H9 (cell line): ENCODE results near the gene ACR. TPM values are rescaled to one million over a fixed set of nuclear protein-coding genes. Genes with fewer than 3 reads are reported as not detected.

Experiments used
- DNase-seq: peaks from one replicate; pipeline ENCODE4 v3.0.0-alpha.2; 2017
- H2AFZ ChIP-seq: one replicate; pipeline ENCODE4 v1.6.1; 2013; ENCODE audit warnings: mild to moderate bottlenecking, low read length, control low read depth, moderate library complexity
- H2AK5ac ChIP-seq: 2 replicates; pipeline ENCODE4 v1.6.1; 2013; ENCODE audit warnings: low read length, control low read depth, mixed read lengths; ENCODE audit not compliant: insufficient read length
- H2BK120ac ChIP-seq: one replicate; pipeline ENCODE4 v1.6.1; 2013; ENCODE audit warnings: low read depth, mild to moderate bottlenecking, low read length, control low read depth, inconsistent platforms; ENCODE audit not compliant: poor library complexity, severe bottlenecking
- H2BK12ac ChIP-seq: 2 replicates; pipeline ENCODE4 v1.6.1; 2013; ENCODE audit warnings: low read length, control low read depth, mixed read lengths, low read depth; ENCODE audit not compliant: insufficient read length
- H2BK15ac ChIP-seq: 2 replicates; pipeline ENCODE4 v1.6.1; 2013; ENCODE audit warnings: low read depth, low read length, control low read depth
- H2BK20ac ChIP-seq: one replicate; pipeline ENCODE4 v1.6.1; 2013; ENCODE audit warnings: low read depth, mild to moderate bottlenecking, low read length, control low read depth, inconsistent platforms; ENCODE audit not compliant: poor library complexity, severe bottlenecking
- H2BK5ac ChIP-seq: 2 replicates; pipeline ENCODE4 v1.6.1; 2013; ENCODE audit warnings: low read length, control low read depth, mixed read lengths; ENCODE audit not compliant: insufficient read length
- H3K14ac ChIP-seq: 2 replicates; pipeline ENCODE4 v1.6.1; 2013; ENCODE audit warnings: low read length, control low read depth; ENCODE audit not compliant: insufficient read depth
- H3K18ac ChIP-seq: 2 replicates; pipeline ENCODE4 v1.6.1; 2013; ENCODE audit warnings: low read depth, mild to moderate bottlenecking, mixed read lengths, low read length, control low read depth; ENCODE audit not compliant: insufficient read length
- H3K23ac ChIP-seq: 2 replicates; pipeline ENCODE4 v1.6.1; 2013; ENCODE audit warnings: low read length, control low read depth, mixed read lengths, low read depth; ENCODE audit not compliant: insufficient read length
- H3K23me2 ChIP-seq: 2 replicates; pipeline ENCODE4 v1.6.1; 2013; ENCODE audit warnings: low read depth, mild to moderate bottlenecking, mixed read lengths, low read length, control low read depth; ENCODE audit not compliant: insufficient read length, poor library complexity, severe bottlenecking
- H3K27ac ChIP-seq: 2 replicates; pipeline ENCODE4 v1.5.1; 2013; ENCODE audit warnings: low read length, control low read depth, mixed read lengths, low read depth; ENCODE audit not compliant: insufficient read length
- H3K27me3 ChIP-seq: 2 replicates; pipeline ENCODE4 v1.6.1; 2013; ENCODE audit warnings: low read length, control low read depth, inconsistent platforms; ENCODE audit not compliant: insufficient read depth
- H3K4ac ChIP-seq: 2 replicates; pipeline ENCODE4 v1.6.1; 2013; ENCODE audit warnings: low read depth, mild to moderate bottlenecking, control low read depth, inconsistent platforms, low read length, moderate library complexity
- H3K4me1 ChIP-seq: 2 replicates; pipeline ENCODE4 v1.6.1; 2013; ENCODE audit warnings: low read length, control low read depth, inconsistent platforms; ENCODE audit not compliant: insufficient read depth
- H3K4me2 ChIP-seq: 2 replicates; pipeline ENCODE4 v1.6.1; 2013; ENCODE audit warnings: low read length, control low read depth, mixed read lengths; ENCODE audit not compliant: insufficient read length, insufficient read depth
- H3K56ac ChIP-seq: 2 replicates; pipeline ENCODE4 v1.6.1; 2013; ENCODE audit warnings: low read depth, mild to moderate bottlenecking, mixed read lengths, low read length, control low read depth; ENCODE audit not compliant: insufficient read length
- H3K79me1 ChIP-seq: 2 replicates; pipeline ENCODE4 v1.6.1; 2013; ENCODE audit warnings: low read depth, mild to moderate bottlenecking, moderate library complexity, low read length, control low read depth, inconsistent platforms; ENCODE audit not compliant: insufficient read depth, poor library complexity, severe bottlenecking
- H3K79me2 ChIP-seq: 2 replicates; pipeline ENCODE4 v1.6.1; 2013; ENCODE audit warnings: low read length, control low read depth, inconsistent platforms; ENCODE audit not compliant: insufficient read depth
- H3K9ac ChIP-seq: 2 replicates; pipeline ENCODE4 v1.6.1; 2013; ENCODE audit warnings: low read length, control low read depth, mixed read lengths; ENCODE audit not compliant: insufficient read length; ENCODE audit errors: extremely low read depth
- H3K9me3 ChIP-seq: one replicate; pipeline ENCODE4 v1.6.1; 2013; ENCODE audit warnings: low read depth, low read length, inconsistent platforms; ENCODE audit not compliant: control insufficient read depth
- H3T11ph ChIP-seq: one replicate; pipeline ENCODE4 v1.6.1; 2013; ENCODE audit warnings: mild to moderate bottlenecking, low read length, control low read depth, inconsistent platforms
- H4K20me1 ChIP-seq: one replicate; pipeline ENCODE4 v1.6.1; 2013; ENCODE audit not compliant: control insufficient read depth, insufficient read length, insufficient read depth
- H4K5ac ChIP-seq: 2 replicates; pipeline ENCODE4 v1.6.1; 2013; ENCODE audit warnings: low read depth, mild to moderate bottlenecking, mixed read lengths, low read length, control low read depth; ENCODE audit not compliant: insufficient read length
- H4K8ac ChIP-seq: replicated peaks from 2 replicates; pipeline ENCODE4 v1.6.1; 2013; ENCODE audit warnings: low read length, control low read depth, mixed read lengths, low read depth; ENCODE audit not compliant: insufficient read length
- H4K91ac ChIP-seq: 2 replicates; pipeline ENCODE4 v1.6.1; 2013; ENCODE audit warnings: low read depth, mild to moderate bottlenecking, moderate library complexity, mixed read lengths, low read length, control low read depth; ENCODE audit not compliant: insufficient read length
- H3K27ac Mint-ChIP-seq, 3 experiments: 2 replicates in 2 of 3; 3 replicates in 1 of 3; pipeline ENCODE4 v1.8.0; 2020 to 2021; ENCODE audit warnings: mixed read lengths in 3 of 3, mild to moderate bottlenecking in 1 of 3, moderate library complexity in 1 of 3
- H3K27me3 Mint-ChIP-seq: 2 replicates; pipeline ENCODE4 v1.8.0; 2021; ENCODE audit warnings: low read depth, mild to moderate bottlenecking, moderate library complexity, mixed read lengths
- H3K36me3 Mint-ChIP-seq, 3 experiments: 2 replicates in 2 of 3; 3 replicates in 1 of 3; pipeline ENCODE4 v1.8.0; 2020 to 2021; ENCODE audit warnings: low read depth in 3 of 3, mixed read lengths in 3 of 3; ENCODE audit not compliant: insufficient read depth in 1 of 3
- H3K4me1 Mint-ChIP-seq, 2 experiments: 2 replicates each; pipeline ENCODE4 v1.8.0; 2020; ENCODE audit warnings: mixed read lengths in 2 of 2
- H3K4me3 Mint-ChIP-seq, 2 experiments: 2 replicates in 1 of 2; 3 replicates in 1 of 2; pipeline ENCODE4 v1.8.0; 2020 to 2021; ENCODE audit warnings: mild to moderate bottlenecking in 2 of 2, mixed read lengths in 2 of 2, moderate library complexity in 1 of 2
- H3K9me3 Mint-ChIP-seq, 2 experiments: 2 replicates in 1 of 2; 3 replicates in 1 of 2; pipeline ENCODE4 v1.8.0; 2020; ENCODE audit warnings: mild to moderate bottlenecking in 2 of 2, mixed read lengths in 2 of 2, moderate library complexity in 1 of 2
- WGBS: extraction: QIAGEN DNeasy Blood & Tissue Kit; methylation state at CpG from one replicate; pipeline ENCODE4 v1.1.7; 2013; ENCODE audit warnings: missing lambda C conversion rate, low lambda C conversion rate, mixed read lengths; ENCODE audit not compliant: insufficient read length; ENCODE audit errors: extremely low coverage; 5-methylcytosine and 5-hydroxymethylcytosine counted together
- total RNA-seq: library from RNA; stranded (reverse); gene quantifications from 2 replicates; pipeline ENCODE4 v1.2.1, GENCODE V29; 2021
- TF ChIP-seq, protein P1 (sequence below): fragments of 200-600 bp; sonication (generic); conservative IDR thresholded peaks from 3 replicates; pipeline ENCODE4 v1.8.0; 2021; ENCODE audit warnings: antibody characterized with exemption, mild to moderate bottlenecking

Gene ACR
- total RNA-seq, 1 experiment from 2014 or later, result 0.35 TPM

DNA sequence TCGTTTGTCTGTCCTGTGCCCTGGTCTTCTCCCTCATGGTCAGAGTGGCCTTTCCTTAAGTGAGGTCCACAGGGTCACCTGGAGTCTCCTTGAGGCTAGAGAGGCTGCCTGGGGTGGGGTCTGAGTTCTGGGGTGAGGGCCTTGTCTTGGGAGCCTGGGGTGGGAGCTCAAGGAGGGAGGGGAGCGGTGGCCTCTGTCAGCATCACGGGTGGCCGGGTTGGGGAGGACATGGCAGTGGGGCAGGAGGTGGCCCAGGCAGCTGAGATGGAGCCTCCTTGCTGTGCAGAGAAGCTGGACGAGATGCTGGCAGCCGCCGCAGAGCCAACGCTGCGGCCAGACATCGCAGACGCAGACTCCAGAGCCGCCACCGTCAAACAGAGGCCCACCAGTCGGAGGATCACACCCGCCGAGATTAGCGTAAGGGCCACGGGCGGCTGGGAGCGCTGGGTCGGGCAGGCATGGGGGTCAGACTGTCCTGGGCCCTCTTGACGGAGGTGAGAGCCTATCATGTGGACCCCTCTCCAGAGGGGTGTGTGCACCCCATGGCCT, 23.3 kb upstream of the ACR start:
- Histone ChIP-seq H3K79me2 (no peaks in the 10 kb centered on the region), H2BK15ac (no peak overlapping the region), H4K5ac (no peak overlapping the region), H3K4me2 (no peak overlapping the region), H2AK5ac (no peak overlapping the region), H3K23ac (no peak overlapping the region), H2BK20ac (no peak overlapping the region), H3K18ac (no peak overlapping the region), H3K79me1 (no peaks in the 10 kb centered on the region), H2BK12ac (no peak overlapping the region), H3K27ac (no peak overlapping the region), H3K56ac (no peak overlapping the region), H3K14ac (no peak overlapping the region), H3K9me3 (no peaks in the 10 kb centered on the region), H3K9ac (no peak overlapping the region), H2AFZ (no peak overlapping the region), H2BK120ac (no peak overlapping the region), H3K4ac (no peak overlapping the region), H3T11ph (no peak overlapping the region), H3K23me2 (peaks cover under 1% of the 10 kb centered on the region), H2BK5ac (no peak overlapping the region), H3K4me1 (no peaks in the 10 kb centered on the region), H4K20me1 (no peaks in the 10 kb centered on the region), H4K91ac (no peak overlapping the region), H3K27me3 (peaks cover 16% of the 10 kb centered on the region; the same call in 1 of the 2 replicates), H4K8ac (no peak overlapping the region)
- H3K9me3 Mint-ChIP-seq, result no peaks in the 10 kb centered on the region; a peak in 1 of 5 replicates
- H3K36me3 Mint-ChIP-seq, result peaks cover 0 to 4% (median 4%) of the 10 kb centered on the region in 3 experiments; a peak in 3 of 7 replicates
- WGBS, result no CpG with 5 or more reads among the region's 22 CpGs
- no peak overlapping the region for H3K4me3 Mint-ChIP-seq
- no peak for DNase-seq
- peaks cover 0 to 4% of the 10 kb centered on the region in 2 experiments; a peak in 1 of 4 replicates for H3K4me1 Mint-ChIP-seq
- TF ChIP-seq, protein P1, sequence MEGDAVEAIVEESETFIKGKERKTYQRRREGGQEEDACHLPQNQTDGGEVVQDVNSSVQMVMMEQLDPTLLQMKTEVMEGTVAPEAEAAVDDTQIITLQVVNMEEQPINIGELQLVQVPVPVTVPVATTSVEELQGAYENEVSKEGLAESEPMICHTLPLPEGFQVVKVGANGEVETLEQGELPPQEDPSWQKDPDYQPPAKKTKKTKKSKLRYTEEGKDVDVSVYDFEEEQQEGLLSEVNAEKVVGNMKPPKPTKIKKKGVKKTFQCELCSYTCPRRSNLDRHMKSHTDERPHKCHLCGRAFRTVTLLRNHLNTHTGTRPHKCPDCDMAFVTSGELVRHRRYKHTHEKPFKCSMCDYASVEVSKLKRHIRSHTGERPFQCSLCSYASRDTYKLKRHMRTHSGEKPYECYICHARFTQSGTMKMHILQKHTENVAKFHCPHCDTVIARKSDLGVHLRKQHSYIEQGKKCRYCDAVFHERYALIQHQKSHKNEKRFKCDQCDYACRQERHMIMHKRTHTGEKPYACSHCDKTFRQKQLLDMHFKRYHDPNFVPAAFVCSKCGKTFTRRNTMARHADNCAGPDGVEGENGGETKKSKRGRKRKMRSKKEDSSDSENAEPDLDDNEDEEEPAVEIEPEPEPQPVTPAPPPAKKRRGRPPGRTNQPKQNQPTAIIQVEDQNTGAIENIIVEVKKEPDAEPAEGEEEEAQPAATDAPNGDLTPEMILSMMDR, result no peak
- peaks cover 41% of the 10 kb centered on the region for H3K27me3 Mint-ChIP-seq
- no peak overlapping the region for H3K27ac Mint-ChIP-seq
